Activated CD8-positive, alpha-beta memory T cell treated with anti-CD3 and anti-CD28 coated beads, Interleukin-2, amount 50 U/mL, for 4 hours (primary cell): ENCODE data around the gene PSEN2.
"Not testable (repeated sequence)": the region's sequence is repeated elsewhere in the genome, so short reads cannot be mapped to it uniquely, and the experiment has no call there.

ENCODE experiments used
- DNase-seq: peaks from one replicate; pipeline ENCODE4 v3.0.0-alpha.2; 2020

Gene PSEN2

DNA sequence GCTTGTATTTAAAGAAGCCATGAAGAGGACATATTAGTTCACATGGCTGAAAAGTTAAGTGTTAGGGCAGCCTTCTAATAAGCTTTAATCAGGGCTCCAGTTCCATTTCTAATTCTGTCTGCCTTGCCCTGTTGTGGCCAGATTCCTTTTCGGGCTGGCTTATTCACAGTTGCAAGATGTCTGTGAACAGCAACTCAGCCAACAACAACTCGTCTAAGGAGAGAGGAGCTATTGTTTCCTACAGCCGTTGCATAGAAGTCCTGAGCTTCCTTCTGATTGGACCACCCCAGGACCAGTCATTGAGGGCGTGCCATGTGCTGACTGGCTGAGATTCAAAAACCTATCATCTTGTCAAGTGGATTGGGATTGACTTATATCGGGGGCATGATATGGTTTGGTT is 51.1 kb downstream of the PSEN2 start:
- DNase-seq = no peak

DNA sequence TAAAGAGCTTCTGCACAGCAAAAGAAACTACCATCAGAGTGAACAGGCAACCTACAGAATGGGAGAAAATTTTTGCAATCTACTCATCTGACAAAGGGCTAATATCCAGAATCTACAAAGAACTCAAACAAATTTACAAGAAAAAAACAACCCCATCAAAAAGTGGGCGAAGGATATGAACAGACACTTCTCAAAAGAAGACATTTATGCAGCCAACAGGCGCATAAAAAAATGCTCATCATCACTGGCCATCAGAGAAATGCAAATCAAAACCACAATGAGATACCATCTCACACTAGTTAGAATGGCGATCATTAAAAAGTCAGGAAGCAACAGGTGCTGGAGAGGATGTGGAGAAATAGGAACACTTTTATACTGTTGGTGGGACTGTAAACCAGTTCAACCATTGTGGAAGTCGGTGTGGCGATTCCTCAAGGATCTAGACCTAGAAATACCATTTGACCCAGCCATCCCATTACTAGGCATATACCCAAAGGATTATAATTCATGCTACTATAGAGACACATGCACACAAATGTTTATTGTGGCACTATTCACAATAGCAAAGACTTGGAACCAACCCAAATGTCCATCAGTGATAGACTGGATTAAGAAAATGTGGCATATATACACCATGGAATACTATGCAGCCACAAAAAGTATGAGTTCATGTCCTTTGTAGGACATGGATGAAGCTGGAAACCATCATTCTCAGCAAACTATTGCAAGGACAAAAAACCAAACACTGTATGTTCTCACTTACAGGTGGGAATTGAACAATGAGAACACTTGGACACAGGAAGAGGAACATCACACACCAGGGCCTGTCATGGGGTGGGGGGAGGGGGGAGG is 59.1 kb downstream of the PSEN2 start:
- not testable (repeated sequence) for DNase-seq

DNA sequence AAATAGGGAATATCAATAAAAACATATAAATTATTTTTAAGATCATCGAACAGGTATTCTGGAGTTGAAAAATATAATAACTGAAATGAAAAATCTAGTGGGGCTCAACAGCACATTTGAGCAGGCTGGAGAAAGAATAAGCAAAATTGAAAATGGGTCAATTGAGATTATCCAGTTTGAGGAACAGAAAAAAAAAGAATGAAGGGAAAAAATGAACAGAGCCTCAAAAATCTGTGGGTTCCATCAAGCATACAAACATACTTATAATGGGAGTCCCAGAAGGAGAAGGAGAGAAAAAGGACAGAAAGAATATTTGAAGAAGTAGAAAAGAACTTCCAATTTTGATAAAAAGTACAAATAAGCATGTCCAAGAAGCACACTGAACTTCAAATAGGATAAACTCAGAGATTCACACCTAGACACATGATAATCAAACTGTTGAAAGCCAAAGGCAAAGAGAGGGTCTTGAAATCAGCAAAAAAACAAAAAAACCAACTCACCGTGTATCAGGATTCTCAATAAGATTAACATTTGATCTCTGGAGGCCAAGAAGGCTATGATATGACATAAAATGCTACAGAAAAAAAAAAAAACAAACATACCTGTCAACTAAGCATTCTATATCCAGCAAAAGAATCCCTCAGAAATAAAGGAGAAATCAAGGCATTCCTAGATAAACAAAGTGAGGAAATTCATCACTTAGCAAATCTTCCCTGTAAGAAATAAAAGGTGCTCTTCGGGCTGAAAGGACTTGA is 64.2 kb downstream of the PSEN2 start:
- no peak for DNase-seq

DNA sequence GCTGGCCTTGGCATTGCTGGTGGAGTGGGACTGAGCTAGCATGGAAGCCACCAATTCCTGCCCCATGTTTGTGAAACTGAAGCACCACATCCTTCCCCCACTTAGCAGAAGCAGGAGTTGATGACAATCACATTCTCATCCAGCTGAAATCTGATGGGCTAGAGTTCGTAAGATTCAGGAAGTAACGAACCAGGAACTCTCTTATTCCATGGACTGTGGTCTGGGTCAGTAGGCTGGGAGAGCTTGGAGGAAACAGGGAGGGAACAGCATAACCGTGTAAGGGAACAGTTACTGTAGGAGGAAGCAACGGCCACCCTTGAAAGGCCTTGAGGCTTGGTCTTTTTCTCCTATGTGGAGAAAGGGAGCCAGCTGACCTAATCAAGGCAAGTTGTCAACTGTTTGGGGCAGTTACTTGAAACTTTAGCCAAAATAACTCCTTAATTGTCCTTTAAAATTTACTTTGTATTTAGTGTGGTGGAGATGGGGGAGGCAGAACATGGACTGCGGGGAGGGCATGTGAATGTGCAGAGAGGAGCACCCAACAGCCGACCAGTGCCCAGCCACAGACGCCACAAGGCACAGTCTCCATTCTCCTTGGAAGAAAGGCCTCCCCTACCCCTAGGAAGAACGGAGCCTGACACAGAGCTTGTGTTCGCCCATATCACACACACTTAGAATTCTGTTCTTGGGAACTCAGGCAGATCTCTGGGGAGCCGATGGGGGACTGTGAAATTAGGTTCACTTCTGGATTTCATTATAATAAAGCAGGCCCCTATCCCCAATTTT is 67.7 kb downstream of the PSEN2 start:
- no peak for DNase-seq

DNA sequence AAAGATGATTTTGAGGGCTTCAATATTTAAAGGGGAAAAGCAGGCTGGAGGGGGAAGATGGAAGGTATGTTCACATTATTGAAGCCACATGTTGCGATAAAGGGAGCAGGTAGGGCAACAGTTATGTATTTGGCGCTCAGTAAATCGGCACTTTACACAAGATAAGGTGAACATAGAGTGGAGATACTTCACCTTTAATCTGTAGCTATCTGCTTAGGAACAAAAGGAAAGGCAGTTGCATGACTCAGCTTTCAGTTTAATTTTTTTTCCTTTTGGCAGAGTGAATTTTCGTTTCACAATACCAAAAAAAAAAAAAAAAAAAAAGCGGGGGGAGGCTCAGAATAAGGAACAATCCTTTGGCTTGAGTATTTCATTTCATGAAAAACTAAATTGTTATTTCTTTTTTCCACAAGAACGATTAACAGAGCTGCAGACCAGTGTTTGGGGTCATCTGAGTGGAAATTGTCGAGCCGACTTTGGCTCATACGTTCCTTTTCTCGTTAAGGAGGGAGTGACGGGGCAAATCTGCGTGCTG is 68.6 kb downstream of the PSEN2 start:
- DNase-seq = no peak

DNA sequence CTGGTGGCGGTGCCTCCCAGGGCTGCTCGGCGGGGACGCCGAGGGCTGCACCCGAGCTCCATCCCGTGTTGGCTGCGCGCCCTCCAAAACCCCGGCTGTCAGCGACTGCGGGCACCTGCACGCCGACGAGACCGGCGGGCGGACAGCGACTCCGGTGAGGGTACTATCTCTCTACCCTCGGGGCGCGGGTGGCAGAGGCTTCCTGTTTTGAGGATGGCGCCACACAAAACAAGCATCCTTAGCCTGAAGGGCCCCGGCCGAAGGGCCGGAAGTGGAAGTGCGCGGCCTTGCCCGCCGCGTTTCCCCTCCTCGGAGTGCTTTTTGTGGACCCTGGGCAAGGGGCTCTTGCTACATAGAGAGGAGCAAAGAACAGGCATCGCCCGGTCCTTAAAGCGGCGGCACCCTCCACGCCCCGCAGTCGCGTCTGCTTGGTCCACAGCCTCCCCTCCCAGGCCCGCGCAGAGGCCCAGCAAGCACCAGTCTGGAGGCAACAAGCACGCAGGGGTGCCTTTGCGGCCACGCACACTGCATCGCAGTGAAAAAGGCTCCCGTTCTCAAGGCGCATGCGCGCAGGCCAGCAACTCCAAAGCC is 69.1 kb downstream of the PSEN2 start:
- peak; percentile 58 for DNase-seq

DNA sequence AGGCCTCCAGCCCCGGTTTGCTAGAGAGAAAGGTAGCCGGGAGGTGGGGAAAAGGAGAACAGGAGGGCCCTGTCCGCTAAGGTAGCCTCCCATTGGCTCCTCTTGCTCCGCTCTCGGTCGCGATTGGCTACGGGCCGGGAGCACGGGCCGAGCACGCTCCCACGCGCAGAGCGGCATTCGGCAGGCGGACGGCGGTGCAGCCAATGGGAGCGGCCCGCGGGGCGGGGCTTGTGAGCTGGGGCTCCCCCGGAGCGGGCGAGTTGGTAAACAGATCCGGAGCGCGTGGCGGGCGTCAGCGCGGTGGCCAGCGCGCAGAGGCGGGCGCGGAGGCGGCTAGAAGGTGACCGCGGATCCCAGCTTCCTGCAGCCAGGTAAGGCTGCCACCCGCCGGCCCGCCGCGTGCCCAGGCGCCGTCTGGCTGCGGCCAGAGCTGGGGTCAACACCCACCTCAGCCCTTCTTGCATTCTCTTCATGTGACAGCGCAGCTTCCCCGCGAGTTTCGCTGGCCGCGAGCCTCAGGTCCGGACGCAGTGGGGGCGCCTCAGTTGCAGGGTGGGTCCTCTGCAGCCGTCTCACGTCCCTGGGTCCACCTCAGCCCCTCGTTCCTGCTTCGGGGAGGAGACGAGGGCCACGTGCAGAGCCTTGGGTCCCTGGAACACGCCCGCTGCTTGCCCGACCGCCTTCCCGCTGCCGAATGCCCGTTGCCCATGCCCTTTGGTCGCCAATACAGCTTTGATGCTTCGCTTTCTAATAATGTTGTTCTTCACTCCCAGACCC is 69.8 kb downstream of the PSEN2 start, which contains the start of gene COQ8A:
Gene COQ8A, plus strand, starts transcription at position 266 of the 777 bp plus-strand sequence. CDS start 21,092 bp downstream, outside the sequence.
- peak; percentile 99 for DNase-seq

DNA sequence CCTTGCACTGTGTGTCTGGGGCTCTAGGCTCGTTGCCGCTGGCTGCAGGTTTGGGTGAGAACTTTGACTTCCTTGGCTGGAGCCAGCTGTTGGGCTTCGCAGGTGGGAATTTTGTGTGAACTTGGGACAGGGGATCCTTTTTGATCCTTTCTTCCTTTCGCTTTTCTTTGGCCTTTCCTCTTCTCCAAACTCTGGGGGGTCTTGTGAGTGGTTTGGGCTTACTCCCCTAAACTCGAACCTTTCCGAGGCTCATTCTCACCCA is 70.3 kb downstream of the PSEN2 start:
- no peak for DNase-seq

DNA sequence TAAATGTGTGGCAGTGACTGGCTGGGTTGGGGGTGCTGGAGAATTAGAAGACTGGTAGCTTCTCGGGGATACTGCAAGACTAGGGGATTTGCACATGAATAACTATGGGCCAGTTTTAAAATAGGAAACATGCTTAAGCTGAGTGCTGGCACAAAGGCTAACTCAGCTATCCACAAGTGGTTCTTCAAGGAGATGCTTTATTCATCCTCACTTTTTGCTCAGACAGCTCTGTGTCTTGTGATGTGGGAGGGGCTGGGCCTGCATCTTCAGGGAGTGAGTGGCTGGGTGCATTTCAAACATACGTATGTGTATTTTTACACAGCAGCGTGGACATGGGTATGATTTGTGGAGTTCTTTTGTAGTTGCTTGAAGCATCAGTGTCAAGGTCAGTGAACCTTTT is 72.0 kb downstream of the PSEN2 start:
- no peak for DNase-seq

DNA sequence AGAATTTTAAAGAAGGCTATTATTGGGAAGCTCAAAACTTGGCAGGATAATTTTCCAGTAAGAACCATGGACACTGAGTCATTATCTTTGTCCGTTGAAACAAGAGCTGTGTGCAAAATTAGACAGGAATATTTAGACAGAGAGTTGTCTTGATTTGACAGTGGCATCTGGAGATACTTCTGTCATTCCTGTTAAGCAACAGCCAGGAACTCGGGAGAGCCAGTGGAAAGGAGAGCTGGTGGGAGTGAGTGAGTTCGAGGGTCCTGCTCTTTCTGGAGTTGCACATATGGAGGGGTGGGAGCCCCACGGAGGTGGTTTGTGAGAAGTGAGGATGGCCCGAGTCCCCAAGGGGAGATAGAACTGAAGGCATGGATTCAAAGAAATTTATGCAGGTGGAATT is 72.7 kb downstream of the PSEN2 start:
- DNase-seq = no peak

DNA sequence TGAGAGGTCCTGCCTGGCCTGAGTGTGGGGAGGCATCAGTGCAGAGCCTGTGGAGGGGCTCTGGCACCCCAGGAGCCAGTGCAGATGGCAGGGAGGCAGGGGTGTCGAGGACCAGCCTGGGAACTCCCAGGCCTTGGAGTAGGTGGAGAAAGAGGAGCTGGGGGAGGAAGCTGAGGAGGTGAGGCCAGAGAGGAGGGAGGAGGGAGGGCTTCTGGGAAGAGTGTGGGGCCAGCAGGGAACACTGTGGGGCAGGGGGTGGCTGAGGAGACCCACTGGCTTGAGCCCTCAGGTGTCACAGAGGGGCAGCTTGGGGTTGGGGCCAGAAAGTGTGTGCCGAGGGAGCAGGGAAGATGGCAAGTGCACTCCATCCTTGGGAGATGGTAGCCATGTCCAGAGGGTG is 73.5 kb downstream of the PSEN2 start:
- DNase-seq = no peak

DNA sequence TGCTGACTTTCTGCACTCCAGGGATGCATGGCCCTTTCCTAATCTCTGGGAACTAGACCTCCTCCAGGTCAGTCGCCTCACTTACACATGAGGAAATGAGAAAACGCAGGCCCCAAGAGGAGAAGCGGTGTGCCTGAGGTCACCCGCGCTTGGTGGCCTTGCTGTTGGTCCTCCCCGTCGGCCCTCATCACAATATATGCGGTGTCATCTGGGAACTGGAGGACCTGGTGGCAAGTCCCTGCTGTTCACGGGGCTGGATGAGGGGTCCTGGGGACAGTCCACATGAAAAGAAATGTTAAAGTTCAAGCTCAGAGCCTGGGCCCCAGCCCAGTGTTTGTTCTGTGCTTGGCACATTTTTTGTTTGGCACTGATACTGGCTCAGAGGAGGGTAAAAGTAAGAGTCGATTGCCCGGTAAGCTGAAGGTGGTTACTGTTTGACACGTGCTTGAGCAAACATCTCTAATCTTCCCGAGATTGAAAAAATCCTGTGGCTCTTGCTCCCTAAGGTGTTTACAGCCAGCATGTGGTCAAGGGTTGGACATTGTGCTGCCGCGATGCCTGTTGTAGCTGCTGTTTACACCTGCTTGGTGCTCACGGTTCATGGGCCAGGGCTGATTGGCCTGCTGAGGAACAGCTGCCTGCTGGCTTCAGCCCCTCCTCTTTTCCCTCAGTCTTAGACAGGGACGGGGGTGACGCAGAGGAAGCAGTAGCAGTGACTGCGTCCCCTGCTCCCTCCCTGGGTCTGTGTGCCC is 74.9 kb downstream of the PSEN2 start:
- DNase-seq = no peak
